Sigmoid colon (tissue), 7 donors: ENCODE data around the gene PRDM5. TPM values are rescaled to one million over a fixed set of nuclear protein-coding genes. Genes with fewer than 3 reads are reported as not detected.

Experiments used
- DNase-seq: peaks from one replicate; pipeline ENCODE4 v3.0.0-alpha.2; 2019
- H3K27ac ChIP-seq, 4 donors: fragments of 200-600 bp; sonication (generic); one replicate each; pipeline ENCODE4 v1.5.1; 2016 to 2019; ENCODE audit warnings: mild to moderate bottlenecking in 1 of 4
- H3K27me3 ChIP-seq, 3 donors: fragments of 200-600 bp; sonication (generic); one replicate each; pipeline ENCODE4 v1.5.1; 2019; ENCODE audit warnings: mild to moderate bottlenecking in 1 of 3
- H3K36me3 ChIP-seq, 4 donors: fragments of 200-600 bp; sonication (generic); one replicate each; pipeline ENCODE4 v1.5.1; 2016 to 2019
- H3K4me1 ChIP-seq, 4 donors: fragments of 200-600 bp; sonication (generic); one replicate each; pipeline ENCODE4 v1.5.1; 2017 to 2019
- H3K4me3 ChIP-seq, 4 donors: fragments of 200-600 bp; sonication (generic); one replicate each; pipeline ENCODE4 v1.5.1; 2017 to 2019; ENCODE audit warnings: mild to moderate bottlenecking in 2 of 4, moderate library complexity in 1 of 4
- H3K9me3 ChIP-seq, 4 donors: fragments of 200-600 bp in 3 of 4; sonication (generic) in 3 of 4; one replicate each; pipeline versions ENCODE4 v1.5.1 to v1.6.1; 2013 to 2019
- CTCF ChIP-seq, 4 experiments: fragments of 450-650 bp in 3 of 4; fragments of 200-600 bp in 1 of 4; IDR thresholded peaks; one replicate each; pipeline ENCODE4 v1.5.1; 2016 to 2019; ENCODE audit warnings: antibody characterized with exemption in 4 of 4, mild to moderate bottlenecking in 3 of 4, moderate library complexity in 2 of 4
- EP300 ChIP-seq, 4 donors: sonication (generic); formaldehyde crosslinking; IDR thresholded peaks; one replicate each; pipeline ENCODE4 v1.6.1; 2017; ENCODE audit warnings: antibody characterized with exemption in 4 of 4
- POLR2A ChIP-seq, 2 donors: fragments of 450-650 bp; IDR thresholded peaks; one replicate each; pipeline ENCODE4 v1.6.1; 2016; ENCODE audit warnings: antibody characterized with exemption in 2 of 2, mild to moderate bottlenecking in 2 of 2, moderate library complexity in 2 of 2
- POLR2AphosphoS5 ChIP-seq, 4 donors: sonication (generic); formaldehyde crosslinking; IDR thresholded peaks; one replicate each; pipeline ENCODE4 v1.6.1; 2017; ENCODE audit warnings: antibody characterized with exemption in 4 of 4
- WGBS, 2 donors: extraction: QIAGEN DNeasy Blood & Tissue Kit; methylation state at CpG; one replicate each; pipeline ENCODE4 v1.1.7; 2013; 5-methylcytosine and 5-hydroxymethylcytosine counted together
- intact Hi-C: fragments of 100-400 bp; cut with DNase I; formaldehyde crosslinking; loops from one replicate; pipeline ENCODE4 v1.15.1; 2023
- polyA plus RNA-seq, 3 donors: library from polyadenylated mRNA; stranded (reverse); fragments of 200-250 nt; gene quantifications; one replicate each; pipeline ENCODE4 v1.2.3, GENCODE V29; 2013
- total RNA-seq, 4 donors: library from RNA; depleted of rRNA; stranded (reverse); fragments of >200 nt; gene quantifications; one replicate each; pipeline ENCODE4 v1.1.0, GENCODE V29; 2016
- donor health status: healthy with polysubstance abuse.
- donor health status: Bipolar disorder and iron deficiency.
- donor health status: healthy.

The PRDM5 gene
- total and polyA plus RNA-seq, 7 donors, result 1.8 to 25.0 (median 15.0) TPM

- 24 to 73% methylated on average over 7 of the region's 7 CpGs for WGBS, 2 donors
- no peaks in the 10 kb centered on the region for H3K27me3 ChIP-seq
- H3K4me1 ChIP-seq, result peaks cover 0 to 14% (median 5%) of the 10 kb centered on the region in 4 donors
- no peak overlapping the region for H3K27ac ChIP-seq
- no peak for TF ChIP-seq POLR2A (IDR thresholded peaks at IDR 0.05)
- peak in 1 of 4 experiments; percentile 11 for TF ChIP-seq CTCF (IDR thresholded peaks at IDR 0.05)
- H3K36me3 ChIP-seq, result no peaks in the 10 kb centered on the region
- intact Hi-C loops, result no loop called here
- H3K4me3 ChIP-seq, result no peak overlapping the region
- no peaks in the 10 kb centered on the region for H3K9me3 ChIP-seq
- DNase-seq, result no peak
Observed at GRCh38 chr4:120843849-120844527, 78.5 kb downstream of the PRDM5 start.

DNA sequence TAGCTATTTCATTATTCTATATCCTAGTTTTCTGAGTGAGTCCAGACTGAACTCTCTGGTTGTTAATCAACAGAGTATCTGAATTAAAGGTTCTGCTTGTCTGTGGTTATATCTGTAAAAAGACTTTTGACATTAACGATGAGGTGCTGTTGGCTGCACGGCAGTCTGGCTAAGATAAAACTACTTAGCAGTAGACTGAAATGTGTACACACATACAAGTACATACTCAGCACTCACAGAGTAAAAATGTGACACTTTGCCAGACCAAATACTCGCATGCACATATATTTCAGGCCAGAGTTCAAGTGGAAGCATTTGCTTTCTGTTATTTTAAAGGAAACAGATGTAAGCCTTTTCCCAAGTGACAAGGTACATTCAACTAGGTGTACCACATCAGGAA, 80.5 kb downstream of the PRDM5 start:
- peaks cover 0 to 14% (median 5%) of the 10 kb centered on the region in 4 donors for H3K4me1 ChIP-seq
- no peaks in the 10 kb centered on the region for H3K27me3 ChIP-seq
- intact Hi-C loops, result no loop called here
- TF ChIP-seq POLR2AphosphoS5 (IDR thresholded peaks at IDR 0.05) (peak in 1 of 4 donors; percentile 19), EP300 (IDR thresholded peaks at IDR 0.05) (no peak)
- H3K27ac ChIP-seq, result no peak overlapping the region
- H3K9me3 ChIP-seq, result no peaks in the 10 kb centered on the region
- no peak for DNase-seq
- 4 to 43% methylated on average over 3 of the region's 3 CpGs for WGBS, 2 donors
- H3K4me3 ChIP-seq, result no peak overlapping the region
- H3K36me3 ChIP-seq, result no peaks in the 10 kb centered on the region

- Histone ChIP-seq H3K9me3 (no peaks in the 10 kb centered on the region), H3K27me3 (no peaks in the 10 kb centered on the region), H3K36me3 (no peaks in the 10 kb centered on the region), H3K27ac (no peak overlapping the region), H3K4me1 (peaks cover 0 to 14% (median 5%) of the 10 kb centered on the region in 4 donors), H3K4me3 (no peak overlapping the region)
- intact Hi-C loops, result no loop called here
- TF ChIP-seq EP300 (IDR thresholded peaks at IDR 0.05) (no peak), POLR2A (IDR thresholded peaks at IDR 0.05) (no peak), POLR2AphosphoS5 (IDR thresholded peaks at IDR 0.05) (no peak), CTCF (IDR thresholded peaks at IDR 0.05) (no peak)
- no peak for DNase-seq
- 70 to 71% methylated on average over 3 of the region's 3 CpGs for WGBS, 2 donors
Observed at GRCh38 chr4:120841580-120841979, 80.9 kb downstream of the PRDM5 start.

DNA sequence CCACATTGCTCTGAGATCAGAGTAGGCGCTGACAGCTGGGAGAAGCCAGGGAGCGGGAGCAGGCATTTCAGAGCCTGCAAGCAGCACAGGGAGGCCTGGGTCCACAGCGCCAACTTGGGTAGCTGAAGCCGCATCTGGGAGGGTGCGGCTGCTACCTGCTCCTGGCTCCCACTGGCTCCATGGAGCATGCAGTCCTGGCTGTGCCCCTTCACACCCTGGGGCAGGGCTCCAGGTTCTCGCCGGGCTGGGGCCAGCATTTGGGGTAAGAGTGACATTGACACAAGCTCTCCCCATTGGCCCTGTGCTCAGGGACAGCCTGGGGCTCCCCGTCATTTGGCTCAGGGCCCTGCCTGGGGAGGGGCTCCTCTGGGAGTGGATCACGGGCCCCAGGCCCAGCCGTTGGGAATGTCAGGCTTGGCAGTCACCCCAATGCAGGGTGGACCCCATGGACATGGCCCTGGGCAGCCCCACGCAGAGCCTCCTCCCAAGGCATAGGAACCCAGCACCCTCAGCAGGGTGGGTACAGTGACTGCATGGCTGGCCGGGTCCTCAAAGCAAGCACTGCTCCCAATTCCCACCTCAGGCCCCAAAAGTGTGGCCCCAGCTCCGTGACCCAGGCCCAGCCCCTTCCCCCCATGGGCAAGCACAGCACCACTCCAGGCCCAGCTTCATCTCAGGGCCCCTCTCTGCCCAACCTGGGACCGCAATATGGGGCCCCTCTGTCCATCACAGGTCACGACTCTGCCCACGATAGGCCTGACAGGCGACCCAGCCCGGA, 82.4 kb downstream of the PRDM5 start:
- H3K9me3 ChIP-seq, result no peaks in the 10 kb centered on the region
- H3K27ac ChIP-seq, result no peak overlapping the region
- intact Hi-C loops, result no loop called here
- TF ChIP-seq POLR2A (IDR thresholded peaks at IDR 0.05) (no peak), CTCF (IDR thresholded peaks at IDR 0.05) (no peak), POLR2AphosphoS5 (IDR thresholded peaks at IDR 0.05) (no peak)
- no peaks in the 10 kb centered on the region for H3K36me3 ChIP-seq
- no peaks in the 10 kb centered on the region for H3K27me3 ChIP-seq
- DNase-seq, result peak; percentile 60
- peaks cover 0 to 14% (median 5%) of the 10 kb centered on the region in 4 donors for H3K4me1 ChIP-seq
- H3K4me3 ChIP-seq, result no peak overlapping the region
- WGBS, 2 donors, result 95 to 97% methylated on average over 18 of the region's 18 CpGs

DNA sequence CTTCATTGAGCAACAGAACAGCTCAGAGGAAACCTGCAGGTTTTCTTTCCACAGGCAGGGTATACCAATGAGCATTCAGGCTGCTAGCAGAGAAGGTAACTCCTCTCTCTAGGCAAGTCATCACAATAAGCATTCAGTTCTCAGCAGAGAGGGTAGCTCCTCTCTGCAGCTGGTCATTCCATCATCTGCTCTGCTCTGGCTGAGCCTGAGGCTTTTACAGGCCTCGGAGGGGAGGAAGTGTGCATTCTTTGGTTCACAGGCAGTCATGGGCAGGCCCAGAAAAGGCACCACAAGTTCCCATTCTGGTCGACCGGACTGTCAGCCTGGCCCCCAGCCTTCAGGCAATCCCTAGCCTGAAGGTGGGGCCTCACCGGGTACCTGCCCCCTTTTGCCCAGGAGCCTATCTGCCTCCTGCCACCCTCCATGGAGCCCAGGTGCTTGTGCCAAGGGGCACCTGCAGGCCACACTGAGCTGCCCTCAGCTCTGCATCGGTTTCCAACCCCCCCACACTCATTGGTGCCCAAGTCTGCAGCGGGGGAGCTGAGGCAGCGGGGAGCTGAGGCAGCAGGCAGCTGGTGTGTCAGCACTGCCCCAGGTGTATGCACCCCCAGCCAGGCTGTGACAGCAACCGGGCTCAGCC, 83.1 kb downstream of the PRDM5 start:
- Histone ChIP-seq H3K27me3 (no peaks in the 10 kb centered on the region), H3K9me3 (peaks cover 0 to 3% (median 2%) of the 10 kb centered on the region in 4 donors), H3K36me3 (no peaks in the 10 kb centered on the region), H3K27ac (no peak overlapping the region), H3K4me1 (peaks cover 0 to 14% (median 5%) of the 10 kb centered on the region in 4 donors), H3K4me3 (no peak overlapping the region)
- intact Hi-C loops, result no loop called here
- 93 to 95% methylated on average over 8 of the region's 8 CpGs for WGBS, 2 donors
- no peak for DNase-seq
- TF ChIP-seq POLR2A (IDR thresholded peaks at IDR 0.05) (no peak), CTCF (IDR thresholded peaks at IDR 0.05) (no peak), POLR2AphosphoS5 (IDR thresholded peaks at IDR 0.05) (no peak), EP300 (IDR thresholded peaks at IDR 0.05) (no peak)
